Measurements from ENCODE around the gene HES5. TPM values are rescaled to one million over a fixed set of nuclear protein-coding genes. Genes with fewer than 3 reads are reported as not detected.

HES5 gene
- total and polyA plus RNA-seq, 2 of the 13 experiments (the other 11 are each of a cell fraction or from before 2014, with no cell fraction given) = not detected

- peak overlapping the region in 1 of 3 experiments; percentile 60; a peak in 1 of 6 replicates for H3K4me3 ChIP-seq (replicated peaks in 1 of 3; ENCODE audit: insufficient read depth in 1 of 3, low read depth in 2 of 3, low read length in 3 of 3)
- no peak overlapping the region for H3K27ac ChIP-seq (ENCODE audit: extremely low read length, insufficient read depth, low read length)
- intact Hi-C loops (cut with micrococcal nuclease; ENCODE audit: unreplicated experiment) (no loop called here), in situ Hi-C loops (cut with HindIII; ENCODE audit: extremely low pct_ligation_motif_present, low pct_unique_long_range_greater_than_20kb) (loop anchor here (5.0 kb wide), 1 partner anchor 133 kb away; the partner anchor contains the start of gene PEX10)
- peak overlapping the region; percentile 14 for H3K9ac ChIP-seq (ENCODE audit: insufficient read depth, low read depth, low read length)
- CTCF ChIA-PET (ENCODE audit: low intra/inter-chr PET ratio, low total read pairs) = no interaction called here
- H3K27me3 ChIP-seq (ENCODE audit: control insufficient read depth in 1 of 2, insufficient read depth in 2 of 2, low read length in 2 of 2) = peaks cover 4 to 6% of the 10 kb centered on the region in 2 experiments; a peak in 2 of 5 replicates
- POLR2A ChIA-PET = interaction anchor here (0.7 to 3.4 kb wide), 10 partner anchors 11 to 132 kb away, joined by 3 to 38 read pairs (median 8); partner anchors contain the start of genes PANK4, PEX10 and TNFRSF14
- DNase-seq (ENCODE audit: low spot score) (no peak), ATAC-seq (no peak), FAIRE-seq (no peak)
- H4K20me1 ChIP-seq (ENCODE audit: insufficient read depth, low read length) = no peaks in the 10 kb centered on the region
- no peaks in the 10 kb centered on the region for H3K9me3 ChIP-seq (ENCODE audit: low read length)
- WGBS (ENCODE audit: low lambda C conversion rate) = 43% methylated on average over 7 of the region's 19 CpGs
- no TSS peak for BruUV-seq (replicated peaks)
- H3K79me2 ChIP-seq (ENCODE audit: insufficient read depth, low read length) = no peaks in the 10 kb centered on the region
- H3K4me1 ChIP-seq (ENCODE audit: insufficient read depth, low read length) = peaks cover 72% of the 10 kb centered on the region
- no peak overlapping the region for H2AFZ ChIP-seq (ENCODE audit: low read length)
- H3K4me2 ChIP-seq (ENCODE audit: low read depth, low read length) = peak overlapping the region; percentile 83
- no peaks in the 10 kb centered on the region for H3K36me3 ChIP-seq (replicated peaks in 1 of 2; ENCODE audit: control insufficient read depth in 1 of 2, insufficient read depth in 2 of 2, low read length in 2 of 2)
- TF ChIP-seq ZFP90 (CRISPR knock-in tag; IDR thresholded peaks at IDR 0.05; ENCODE audit: borderline replicate concordance) (no peak), CREM (IDR thresholded peaks at IDR 0.05) (no peak), CREM (CRISPR knock-in tag; IDR thresholded peaks at IDR 0.05) (no peak), ZBTB49 (CRISPR knock-in tag; IDR thresholded peaks at IDR 0.05; ENCODE audit: borderline replicate concordance) (no peak), ZNF317 (CRISPR knock-in tag; IDR thresholded peaks at IDR 0.05) (no peak), KDM2A (CRISPR knock-in tag; IDR thresholded peaks at IDR 0.05; ENCODE audit: borderline replicate concordance, low read depth) (peak; percentile 25; the same call in 1 of the 2 replicates), TOE1 (CRISPR knock-in tag; IDR thresholded peaks at IDR 0.05) (no peak), ZNF350 (CRISPR knock-in tag; IDR thresholded peaks at IDR 0.05; ENCODE audit: borderline replicate concordance, low read depth) (no peak), KDM5A (IDR thresholded peaks at IDR 0.05; ENCODE audit: borderline replicate concordance, low read length) (no peak), SAP130 (CRISPR knock-in tag; IDR thresholded peaks at IDR 0.05; ENCODE audit: low read depth) (0 out of 2 replicates have a peak, but pooled peaks have one; percentile 18), ZNF446 (CRISPR knock-in tag; IDR thresholded peaks at IDR 0.05) (no peak), LCORL (IDR thresholded peaks at IDR 0.05) (no peak), LCORL (CRISPR knock-in tag; IDR thresholded peaks at IDR 0.05) (no peak), CEBPG (CRISPR knock-in tag; IDR thresholded peaks at IDR 0.05) (no peak)
- TF ChIP-seq, protein P1, sequence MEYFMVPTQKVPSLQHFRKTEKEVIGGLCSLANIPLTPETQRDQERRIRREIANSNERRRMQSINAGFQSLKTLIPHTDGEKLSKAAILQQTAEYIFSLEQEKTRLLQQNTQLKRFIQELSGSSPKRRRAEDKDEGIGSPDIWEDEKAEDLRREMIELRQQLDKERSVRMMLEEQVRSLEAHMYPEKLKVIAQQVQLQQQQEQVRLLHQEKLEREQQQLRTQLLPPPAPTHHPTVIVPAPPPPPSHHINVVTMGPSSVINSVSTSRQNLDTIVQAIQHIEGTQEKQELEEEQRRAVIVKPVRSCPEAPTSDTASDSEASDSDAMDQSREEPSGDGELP (IDR thresholded peaks at IDR 0.05; ENCODE audit: borderline replicate concordance, low read depth) = peak; percentile 10; the same call in 1 of the 2 replicates
- TF ChIP-seq, protein P2, sequence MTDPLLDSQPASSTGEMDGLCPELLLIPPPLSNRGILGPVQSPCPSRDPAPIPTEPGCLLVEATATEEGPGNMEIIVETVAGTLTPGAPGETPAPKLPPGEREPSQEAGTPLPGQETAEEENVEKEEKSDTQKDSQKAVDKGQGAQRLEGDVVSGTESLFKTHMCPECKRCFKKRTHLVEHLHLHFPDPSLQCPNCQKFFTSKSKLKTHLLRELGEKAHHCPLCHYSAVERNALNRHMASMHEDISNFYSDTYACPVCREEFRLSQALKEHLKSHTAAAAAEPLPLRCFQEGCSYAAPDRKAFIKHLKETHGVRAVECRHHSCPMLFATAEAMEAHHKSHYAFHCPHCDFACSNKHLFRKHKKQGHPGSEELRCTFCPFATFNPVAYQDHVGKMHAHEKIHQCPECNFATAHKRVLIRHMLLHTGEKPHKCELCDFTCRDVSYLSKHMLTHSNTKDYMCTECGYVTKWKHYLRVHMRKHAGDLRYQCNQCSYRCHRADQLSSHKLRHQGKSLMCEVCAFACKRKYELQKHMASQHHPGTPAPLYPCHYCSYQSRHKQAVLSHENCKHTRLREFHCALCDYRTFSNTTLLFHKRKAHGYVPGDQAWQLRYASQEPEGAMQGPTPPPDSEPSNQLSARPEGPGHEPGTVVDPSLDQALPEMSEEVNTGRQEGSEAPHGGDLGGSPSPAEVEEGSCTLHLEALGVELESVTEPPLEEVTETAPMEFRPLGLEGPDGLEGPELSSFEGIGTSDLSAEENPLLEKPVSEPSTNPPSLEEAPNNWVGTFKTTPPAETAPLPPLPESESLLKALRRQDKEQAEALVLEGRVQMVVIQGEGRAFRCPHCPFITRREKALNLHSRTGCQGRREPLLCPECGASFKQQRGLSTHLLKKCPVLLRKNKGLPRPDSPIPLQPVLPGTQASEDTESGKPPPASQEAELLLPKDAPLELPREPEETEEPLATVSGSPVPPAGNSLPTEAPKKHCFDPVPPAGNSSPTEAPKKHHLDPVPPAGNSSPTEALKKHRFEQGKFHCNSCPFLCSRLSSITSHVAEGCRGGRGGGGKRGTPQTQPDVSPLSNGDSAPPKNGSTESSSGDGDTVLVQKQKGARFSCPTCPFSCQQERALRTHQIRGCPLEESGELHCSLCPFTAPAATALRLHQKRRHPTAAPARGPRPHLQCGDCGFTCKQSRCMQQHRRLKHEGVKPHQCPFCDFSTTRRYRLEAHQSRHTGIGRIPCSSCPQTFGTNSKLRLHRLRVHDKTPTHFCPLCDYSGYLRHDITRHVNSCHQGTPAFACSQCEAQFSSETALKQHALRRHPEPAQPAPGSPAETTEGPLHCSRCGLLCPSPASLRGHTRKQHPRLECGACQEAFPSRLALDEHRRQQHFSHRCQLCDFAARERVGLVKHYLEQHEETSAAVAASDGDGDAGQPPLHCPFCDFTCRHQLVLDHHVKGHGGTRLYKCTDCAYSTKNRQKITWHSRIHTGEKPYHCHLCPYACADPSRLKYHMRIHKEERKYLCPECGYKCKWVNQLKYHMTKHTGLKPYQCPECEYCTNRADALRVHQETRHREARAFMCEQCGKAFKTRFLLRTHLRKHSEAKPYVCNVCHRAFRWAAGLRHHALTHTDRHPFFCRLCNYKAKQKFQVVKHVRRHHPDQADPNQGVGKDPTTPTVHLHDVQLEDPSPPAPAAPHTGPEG (CRISPR knock-in tag; IDR thresholded peaks at IDR 0.05) = no peak
Observed at GRCh38 chr1:2544875-2545640, 15.0 kb upstream of the HES5 start.

Measured in HepG2 (cell line).